A172 (cell line): Measurements from ENCODE around the gene UNC79. TPM values are rescaled to one million over a fixed set of nuclear protein-coding genes. Genes with fewer than 3 reads are reported as not detected.

Source experiments
- DNase-seq: peaks from one replicate; pipeline ENCODE4 v3.0.0-alpha.2; 2015; ENCODE audit warnings: low spot score
- total RNA-seq: library from RNA; depleted of rRNA; stranded (reverse); fragments of >200 nt; shearing (Covaris generic); gene quantifications from 2 replicates; pipeline ENCODE4 v1.2.3, GENCODE V29; 2014

Gene UNC79
- total RNA-seq, 1 experiment from 2014 or later, result not detected

GRCh38 chr14:93663317-93663716 lies 232.6 kb downstream of the UNC79 start:
- DNase-seq, result no peak

- DNase-seq, result no peak
Observed at GRCh38 chr14:93665169-93665568, 234.4 kb downstream of the UNC79 start.

GRCh38 chr14:93669632-93670031 lies 238.9 kb downstream of the UNC79 start:
- no peak for DNase-seq

- no peak for DNase-seq
Observed at GRCh38 chr14:93674343-93674742, 243.6 kb downstream of the UNC79 start.

- DNase-seq, result no peak
Observed at GRCh38 chr14:93675651-93676050, 244.9 kb downstream of the UNC79 start.

GRCh38 chr14:93676416-93676958 lies 245.7 kb downstream of the UNC79 start:
- no peak for DNase-seq

GRCh38 chr14:93682459-93682858 lies 251.7 kb downstream of the UNC79 start:
- DNase-seq, result no peak

- no peak for DNase-seq
Observed at GRCh38 chr14:93683226-93683625, 252.5 kb downstream of the UNC79 start.

- no peak for DNase-seq
Observed at GRCh38 chr14:93685121-93685895, 254.6 kb downstream of the UNC79 start.

- no peak for DNase-seq
Observed at GRCh38 chr14:93686268-93686667, 255.5 kb downstream of the UNC79 start.

GRCh38 chr14:93688239-93688666 lies 257.5 kb downstream of the UNC79 start:
- DNase-seq, result no peak

- no peak for DNase-seq
Observed at GRCh38 chr14:93688820-93689219, 258.1 kb downstream of the UNC79 start.

GRCh38 chr14:93690146-93690545 lies 259.4 kb downstream of the UNC79 start:
- no peak for DNase-seq

GRCh38 chr14:93691042-93691780 lies 260.5 kb downstream of the UNC79 start:
- DNase-seq, result no peak

GRCh38 chr14:93693914-93694313 lies 263.2 kb downstream of the UNC79 start:
- no peak for DNase-seq

- DNase-seq, result no peak
Observed at GRCh38 chr14:93700928-93701327, 270.2 kb downstream of the UNC79 start.

GRCh38 chr14:93701562-93701961 lies 270.8 kb downstream of the UNC79 start:
- DNase-seq, result no peak

- DNase-seq, result no peak
Observed at GRCh38 chr14:93702946-93703345, 272.2 kb downstream of the UNC79 start.

- no peak for DNase-seq
Observed at GRCh38 chr14:93703941-93704340, 273.2 kb downstream of the UNC79 start.

GRCh38 chr14:93705513-93706156 lies 274.9 kb downstream of the UNC79 start:
- no peak for DNase-seq

- no peak for DNase-seq
Observed at GRCh38 chr14:93706360-93706955, 275.7 kb downstream of the UNC79 start.

GRCh38 chr14:93707475-93707874 lies 276.7 kb downstream of the UNC79 start:
- DNase-seq, result no peak
